H1 (cell line): ENCODE measurements around the gene TMEM86B. TPM values are rescaled to one million over a fixed set of nuclear protein-coding genes. Genes with fewer than 3 reads are reported as not detected.

Experiments used
- CBX8 ChIP-seq: fragments of 300-800, 300-1000 bp; sonication (generic); IDR thresholded peaks from 2 replicates; pipeline ENCODE4 v1.7.1; 2016; ENCODE audit warnings: low read depth, low read length, borderline replicate concordance
- CHD7 ChIP-seq: fragments of 300-600 bp; sonication (generic); IDR thresholded peaks from 2 replicates; pipeline ENCODE4 v1.7.1; 2012; ENCODE audit warnings: low read length, moderate library complexity, mild to moderate bottlenecking, inconsistent platforms; ENCODE audit not compliant: insufficient replicate concordance
- KDM4A ChIP-seq: IDR thresholded peaks from one replicate; pipeline ENCODE4 v1.7.1; 2012; ENCODE audit warnings: low read depth, mild to moderate bottlenecking, moderate library complexity, low read length, inconsistent platforms; ENCODE audit not compliant: severe bottlenecking
- RBBP5 ChIP-seq: IDR thresholded peaks from 2 replicates; pipeline ENCODE4 v1.7.1; 2012; ENCODE audit warnings: low read depth, mild to moderate bottlenecking, inconsistent platforms, low read length, moderate library complexity, borderline replicate concordance
- TCF12 ChIP-seq: IDR thresholded peaks from 2 replicates; pipeline ENCODE4 v1.6.1; 2011; ENCODE audit warnings: low read depth, mild to moderate bottlenecking, low read length
- ZNF274 ChIP-seq: IDR thresholded peaks from 2 replicates; pipeline ENCODE4 v1.7.0; 2012; ENCODE audit warnings: low read length, borderline replicate concordance; ENCODE audit errors: extremely low read depth
- polyA plus RNA-seq, 7 experiments: library from polyadenylated mRNA; depleted of rRNA in 3 of 7; stranded (reverse) in 5 of 7; unstranded in 2 of 7; fragments of >200 nt in 5 of 7; fragments of 200-250 nt in 2 of 7; gene quantifications; 1 replicate in 5 of 7; 2 replicates in 1 of 7; 4 replicates in 1 of 7; pipeline versions ENCODE4 v1.2.1 to v1.2.3, GENCODE V29; 2011 to 2013; ENCODE audit warnings: missing spikeins in 2 of 7, mixed read lengths in 2 of 7
- total RNA-seq: library from RNA; stranded (reverse); fragmentation: NEBNext Ultra II Directional; extraction: Animal tissue kit (Norgen Biotek cat#: 25700); gene quantifications from 2 replicates; pipeline ENCODE4 v1.2.1, GENCODE V29; 2021

TMEM86B gene
- total and polyA plus RNA-seq, 2 of the 8 experiments (the other 6 are each of a cell fraction or from before 2014, with no cell fraction given): 2.0 to 2.9 TPM

GRCh38 chr19:55262359-55262758, 33.8 kb upstream of the TMEM86B start (continued):
- TF ChIP-seq ZNF274: no peak
- TF ChIP-seq KDM4A: no peak
- TF ChIP-seq CBX8: no peak
- TF ChIP-seq TCF12: no peak
- TF ChIP-seq RBBP5: no peak
- TF ChIP-seq CHD7: no peak
